ENCODE data around the gene HIVEP3. TPM values are rescaled to one million over a fixed set of nuclear protein-coding genes. Genes with fewer than 3 reads are reported as not detected.

HIVEP3 gene
- total RNA-seq, 1 donor from 2014 or later = 8.9 TPM

DNA sequence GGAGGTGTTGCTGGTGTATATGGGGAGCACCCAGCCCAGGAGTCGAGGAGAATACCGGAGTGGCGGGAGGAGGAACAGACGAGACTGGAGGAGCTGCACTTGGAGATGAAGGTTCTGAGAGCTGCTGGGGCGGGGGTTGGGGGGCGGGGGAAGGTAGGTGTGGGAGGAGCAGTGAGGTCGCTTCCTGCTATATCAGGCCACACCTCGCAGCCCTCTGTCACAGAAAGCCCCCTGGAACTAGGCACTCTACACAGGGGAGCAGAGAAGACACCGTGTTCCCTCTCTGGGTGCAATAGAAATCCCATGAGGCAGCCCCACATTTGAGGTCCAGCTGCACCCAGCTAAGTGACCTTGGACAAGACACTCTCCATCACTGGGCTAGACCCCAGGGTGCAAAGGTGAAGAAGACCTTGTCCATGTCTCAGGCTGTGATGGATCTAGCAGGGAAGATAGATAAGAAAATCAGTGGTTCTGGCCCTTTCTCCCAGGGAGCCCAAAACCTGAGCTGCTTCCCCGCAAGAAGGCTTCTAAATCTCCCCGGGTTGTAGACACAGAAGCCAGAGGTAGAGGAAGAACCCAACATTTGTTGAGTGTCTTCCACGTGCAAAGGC is 278.5 kb downstream of the HIVEP3 start:
- H3K9ac ChIP-seq (ENCODE audit: low read length) = peak overlapping the region; percentile 77
- peaks cover 63% of the 10 kb centered on the region for H3K79me2 ChIP-seq (ENCODE audit: insufficient read depth, low read length)
- H3K27ac Mint-ChIP-seq (ENCODE audit: unreplicated experiment) = peak overlapping the region; percentile 97
- H3K4me3 ChIP-seq (ENCODE audit: insufficient read depth, low read depth, low read length) = no peak overlapping the region
- peaks cover 16% of the 10 kb centered on the region for H4K20me1 ChIP-seq (ENCODE audit: insufficient read depth, low read length)
- H3K27me3 ChIP-seq (ENCODE audit: insufficient read depth, low read length) = no peaks in the 10 kb centered on the region
- H3K4me2 ChIP-seq (ENCODE audit: low read length) = peak overlapping the region; percentile 69
- TF ChIP-seq, protein P1, sequence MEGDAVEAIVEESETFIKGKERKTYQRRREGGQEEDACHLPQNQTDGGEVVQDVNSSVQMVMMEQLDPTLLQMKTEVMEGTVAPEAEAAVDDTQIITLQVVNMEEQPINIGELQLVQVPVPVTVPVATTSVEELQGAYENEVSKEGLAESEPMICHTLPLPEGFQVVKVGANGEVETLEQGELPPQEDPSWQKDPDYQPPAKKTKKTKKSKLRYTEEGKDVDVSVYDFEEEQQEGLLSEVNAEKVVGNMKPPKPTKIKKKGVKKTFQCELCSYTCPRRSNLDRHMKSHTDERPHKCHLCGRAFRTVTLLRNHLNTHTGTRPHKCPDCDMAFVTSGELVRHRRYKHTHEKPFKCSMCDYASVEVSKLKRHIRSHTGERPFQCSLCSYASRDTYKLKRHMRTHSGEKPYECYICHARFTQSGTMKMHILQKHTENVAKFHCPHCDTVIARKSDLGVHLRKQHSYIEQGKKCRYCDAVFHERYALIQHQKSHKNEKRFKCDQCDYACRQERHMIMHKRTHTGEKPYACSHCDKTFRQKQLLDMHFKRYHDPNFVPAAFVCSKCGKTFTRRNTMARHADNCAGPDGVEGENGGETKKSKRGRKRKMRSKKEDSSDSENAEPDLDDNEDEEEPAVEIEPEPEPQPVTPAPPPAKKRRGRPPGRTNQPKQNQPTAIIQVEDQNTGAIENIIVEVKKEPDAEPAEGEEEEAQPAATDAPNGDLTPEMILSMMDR (IDR thresholded peaks at IDR 0.05; ENCODE audit: insufficient read depth, low read depth, low read length) = no peak
- no peak for TF ChIP-seq EZH2 (IDR thresholded peaks at IDR 0.05; ENCODE audit: insufficient read depth, low read length)
- H3K4me3 Mint-ChIP-seq (ENCODE audit: unreplicated experiment) = no peak overlapping the region
- FAIRE-seq (no peak), DNase-seq (ENCODE audit: low read depth) (no peak)
- no peaks in the 10 kb centered on the region for H3K9me3 Mint-ChIP-seq (ENCODE audit: unreplicated experiment)
- no peaks in the 10 kb centered on the region for H3K9me3 ChIP-seq (ENCODE audit: insufficient read depth, low read depth, low read length)
- H3K36me3 ChIP-seq (ENCODE audit: insufficient read depth, low read length) = no peaks in the 10 kb centered on the region
- H3K27me3 Mint-ChIP-seq (ENCODE audit: low read depth, unreplicated experiment) = no peaks in the 10 kb centered on the region
- H2AFZ ChIP-seq (ENCODE audit: low read depth, low read length) = no peak overlapping the region
- peak overlapping the region; percentile 90 for H3K27ac ChIP-seq (ENCODE audit: low read depth, low read length)
- H3K36me3 Mint-ChIP-seq (ENCODE audit: low read depth, unreplicated experiment) = no peaks in the 10 kb centered on the region
- peaks cover 19% of the 10 kb centered on the region for H3K4me1 Mint-ChIP-seq (ENCODE audit: low read depth, unreplicated experiment)
- peaks cover 19% of the 10 kb centered on the region for H3K4me1 ChIP-seq (ENCODE audit: insufficient read depth, low read length)

DNA sequence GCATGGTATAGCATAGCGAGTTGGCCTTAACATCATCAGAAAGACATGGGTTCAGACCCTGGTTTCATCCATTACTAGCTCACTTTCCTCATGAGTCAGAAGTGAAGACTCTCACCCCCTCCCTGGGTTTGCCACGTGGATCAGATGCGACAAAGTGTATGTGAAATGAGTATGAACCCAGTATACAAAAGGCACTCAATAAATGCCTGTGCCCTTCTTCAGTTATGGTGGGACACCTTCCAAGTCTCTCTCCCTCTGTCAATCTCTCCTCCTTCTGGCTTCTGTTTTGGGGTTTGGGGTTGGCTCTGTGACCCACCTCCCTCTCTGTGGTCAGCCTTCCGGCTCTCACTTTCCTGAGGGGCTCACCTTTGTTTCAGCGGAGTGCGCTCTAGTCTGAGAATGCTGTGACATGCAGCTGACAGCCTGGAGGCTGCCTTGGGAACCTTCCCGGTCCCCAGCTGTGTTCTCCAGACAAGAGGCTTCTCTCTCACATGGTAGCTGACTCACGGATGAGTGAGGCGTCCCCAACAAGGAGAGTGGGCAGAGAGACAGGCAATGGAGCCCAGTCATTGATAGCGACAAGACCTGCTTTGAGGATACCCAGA is 279.3 kb downstream of the HIVEP3 start:
- Mint-ChIP-seq H3K36me3 (ENCODE audit: low read depth, unreplicated experiment) (no peaks in the 10 kb centered on the region), H3K27ac (ENCODE audit: unreplicated experiment) (peak overlapping the region; percentile 97), H3K4me3 (ENCODE audit: unreplicated experiment) (peak overlapping the region; percentile 1), H3K4me1 (ENCODE audit: low read depth, unreplicated experiment) (peaks cover 19% of the 10 kb centered on the region), H3K27me3 (ENCODE audit: low read depth, unreplicated experiment) (no peaks in the 10 kb centered on the region), H3K9me3 (ENCODE audit: unreplicated experiment) (no peaks in the 10 kb centered on the region)
- FAIRE-seq (peak; percentile 89), DNase-seq (ENCODE audit: low read depth) (peak; percentile 85)
- no peaks in the 10 kb centered on the region for H3K36me3 ChIP-seq (ENCODE audit: insufficient read depth, low read length)
- H2AFZ ChIP-seq (ENCODE audit: low read depth, low read length) = peak overlapping the region; percentile 45
- peak overlapping the region; percentile 90 for H3K27ac ChIP-seq (ENCODE audit: low read depth, low read length)
- peaks cover 59% of the 10 kb centered on the region for H3K79me2 ChIP-seq (ENCODE audit: insufficient read depth, low read length)
- peaks cover 13% of the 10 kb centered on the region for H4K20me1 ChIP-seq (ENCODE audit: insufficient read depth, low read length)
- H3K9ac ChIP-seq (ENCODE audit: low read length) = peak overlapping the region; percentile 77
- no peak overlapping the region for H3K4me3 ChIP-seq (ENCODE audit: insufficient read depth, low read depth, low read length)
- no peak for TF ChIP-seq EZH2 (IDR thresholded peaks at IDR 0.05; ENCODE audit: insufficient read depth, low read length)
- TF ChIP-seq, protein P1 (IDR thresholded peaks at IDR 0.05; ENCODE audit: insufficient read depth, low read depth, low read length) = no peak
- no peaks in the 10 kb centered on the region for H3K27me3 ChIP-seq (ENCODE audit: insufficient read depth, low read length)
- peaks cover 19% of the 10 kb centered on the region for H3K4me1 ChIP-seq (ENCODE audit: insufficient read depth, low read length)
- peak overlapping the region; percentile 69 for H3K4me2 ChIP-seq (ENCODE audit: low read length)
- H3K9me3 ChIP-seq (ENCODE audit: insufficient read depth, low read depth, low read length) = no peaks in the 10 kb centered on the region

All from astrocyte (in vitro differentiated cells and primary cell).